HG03066 (cell line): ENCODE data around the gene NPDC1.

Experiments
- ATAC-seq: cut with Tn5 transposase; IDR thresholded peaks from one replicate; pipeline ENCODE4 v1.9.1; 2021; ENCODE audit warnings: low read depth; ENCODE audit not compliant: unreplicated experiment

Gene NPDC1

GRCh38 chr9:137046088-137046787 is at the start of gene NPDC1:
NPDC1 (minus strand) TSS chr9:137046177; CDS start chr9:137045989, 188 bp downstream.
- ATAC-seq: peak; percentile 54

GRCh38 chr9:137089232-137089947 is 43.4 kb upstream of the NPDC1 start:
- ATAC-seq: no peak

GRCh38 chr9:137088121-137088520 is 42.1 kb upstream of the NPDC1 start:
- ATAC-seq: no peak

- ATAC-seq: no peak
Observed at GRCh38 chr9:137087409-137087925, 41.5 kb upstream of the NPDC1 start.

- ATAC-seq: peak; percentile 77
Observed at GRCh38 chr9:137086531-137087408, 40.8 kb upstream of the NPDC1 start, which contains the start of gene MAN1B1. MAN1B1 (plus strand) TSS chr9:137086985; CDS start chr9:137087000, 15 bp downstream.

GRCh38 chr9:137085920-137086530 is 40.0 kb upstream of the NPDC1 start:
- peak; percentile 2 for ATAC-seq

- ATAC-seq: no peak
Observed at GRCh38 chr9:137084526-137084925, 38.5 kb upstream of the NPDC1 start.

- no peak for ATAC-seq
Observed at GRCh38 chr9:137083394-137084004, 37.5 kb upstream of the NPDC1 start.

- ATAC-seq: no peak
Observed at GRCh38 chr9:137082925-137083290, 36.9 kb upstream of the NPDC1 start.

- ATAC-seq: no peak
Observed at GRCh38 chr9:137082222-137082924, 36.4 kb upstream of the NPDC1 start.

GRCh38 chr9:137080260-137081122 is 34.5 kb upstream of the NPDC1 start:
- ATAC-seq: no peak

- no peak for ATAC-seq
Observed at GRCh38 chr9:137079401-137079787, 33.4 kb upstream of the NPDC1 start.

- ATAC-seq: no peak
Observed at GRCh38 chr9:137078701-137079400, 32.9 kb upstream of the NPDC1 start.

- ATAC-seq: no peak
Observed at GRCh38 chr9:137077758-137078693, 32.0 kb upstream of the NPDC1 start.

GRCh38 chr9:137077010-137077747 is 31.2 kb upstream of the NPDC1 start, which contains the start of gene UAP1L1:
UAP1L1 (plus strand) TSS chr9:137077517; CDS start chr9:137077533, 16 bp downstream.
- no peak for ATAC-seq

- no peak for ATAC-seq
Observed at GRCh38 chr9:137076636-137077009, 30.6 kb upstream of the NPDC1 start.
